GM19455 (cell line): ENCODE results near the gene AKR1C2.
"Not testable (repeated sequence)": the region's sequence is repeated elsewhere in the genome, so short reads cannot be mapped to it uniquely, and the experiment has no call there.

Experiments used
- ATAC-seq: cut with Tn5 transposase; IDR thresholded peaks from one replicate; pipeline ENCODE4 v1.9.1; 2021; ENCODE audit not compliant: unreplicated experiment

The AKR1C2 gene

DNA sequence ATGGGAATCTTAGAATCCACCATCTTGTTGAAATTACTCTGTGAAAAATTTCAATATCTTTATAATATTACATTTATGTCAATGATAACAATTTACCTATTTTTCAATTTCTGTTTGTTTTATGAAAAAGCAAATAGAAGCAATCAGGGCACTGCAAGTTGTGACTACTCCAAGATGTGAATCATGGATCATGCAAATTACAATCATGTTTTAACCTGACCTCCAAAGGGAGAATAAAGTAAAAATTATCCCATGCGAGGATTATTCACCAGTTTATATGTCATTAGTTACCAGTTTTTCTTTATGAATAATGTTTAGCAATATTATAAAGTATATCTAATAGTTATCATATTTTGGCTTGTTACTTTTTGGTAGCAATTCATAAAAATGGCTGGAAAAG is 41.3 kb downstream of the AKR1C2 start:
- not testable (repeated sequence) for ATAC-seq

DNA sequence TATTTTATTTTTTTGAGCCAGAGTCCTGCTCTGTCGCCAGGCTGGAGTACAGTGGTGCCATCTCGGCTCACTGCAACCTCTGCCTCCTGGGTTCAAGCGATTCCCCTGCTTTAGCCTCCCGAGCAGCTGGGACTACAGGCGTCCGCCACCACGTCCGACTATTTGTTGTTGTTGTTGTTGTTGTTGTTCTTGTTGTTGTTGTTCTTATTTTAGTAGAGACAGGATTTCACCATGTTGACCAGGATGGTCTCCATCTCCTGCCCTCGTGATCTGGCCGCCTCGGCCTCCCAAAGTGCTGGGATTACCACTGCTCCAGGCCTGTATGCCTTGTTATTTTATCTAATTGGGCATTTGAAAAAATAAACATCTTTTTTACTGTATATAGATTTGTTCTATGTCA is 42.1 kb downstream of the AKR1C2 start:
- not testable (repeated sequence) for ATAC-seq

DNA sequence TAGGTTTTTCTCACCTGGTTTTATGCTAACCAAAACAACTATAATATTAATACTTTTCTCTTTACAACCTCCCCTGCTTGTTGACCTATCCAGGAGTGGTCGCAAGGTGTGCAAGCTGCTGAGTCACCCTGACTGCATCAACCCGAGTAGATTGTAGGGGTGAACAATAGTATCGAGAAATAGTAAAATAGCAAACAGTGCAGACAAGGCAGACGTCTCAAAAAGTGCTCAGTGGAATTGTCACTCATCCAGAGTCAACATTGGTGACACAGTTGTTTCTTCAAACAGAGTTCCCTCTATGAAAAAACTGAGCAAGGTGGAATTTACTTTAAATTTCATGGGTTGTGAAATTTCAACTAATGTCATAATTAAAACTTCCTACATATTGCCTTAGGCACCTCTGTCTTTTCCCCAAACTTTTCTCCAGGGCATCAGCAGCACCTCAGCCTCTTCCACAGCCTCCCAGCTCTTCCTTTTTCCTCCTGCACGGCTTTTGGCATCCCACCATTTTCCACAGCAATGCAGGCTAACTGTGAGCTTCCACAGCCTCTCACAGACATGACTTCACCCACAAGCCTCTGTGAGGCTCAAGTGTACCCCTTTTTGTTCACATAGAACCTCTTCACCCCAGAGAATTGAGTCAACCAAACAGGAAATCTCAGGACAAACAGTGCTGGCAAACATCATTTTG is 46.6 kb downstream of the AKR1C2 start:
- not testable (repeated sequence) for ATAC-seq

DNA sequence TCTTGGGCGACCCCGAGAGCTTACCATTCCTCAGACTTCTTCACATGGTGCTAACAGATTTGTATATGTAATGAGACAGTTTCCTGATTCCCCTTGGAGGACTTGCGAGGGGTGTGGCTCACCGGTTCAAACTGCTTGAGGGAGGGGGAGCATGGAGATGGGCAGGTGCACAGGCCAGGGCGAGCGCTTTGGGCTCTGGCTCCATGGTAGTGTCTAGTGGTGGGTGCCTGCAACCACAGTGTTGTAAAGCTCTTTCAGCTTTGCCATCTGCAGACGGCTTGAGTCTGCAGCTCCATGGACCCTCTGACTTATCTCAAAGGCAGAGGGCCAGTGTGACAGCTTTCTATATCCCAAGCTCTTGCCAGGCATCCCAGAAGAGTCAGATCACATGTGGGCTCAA is 47.6 kb downstream of the AKR1C2 start:
- ATAC-seq, result not testable (repeated sequence)

DNA sequence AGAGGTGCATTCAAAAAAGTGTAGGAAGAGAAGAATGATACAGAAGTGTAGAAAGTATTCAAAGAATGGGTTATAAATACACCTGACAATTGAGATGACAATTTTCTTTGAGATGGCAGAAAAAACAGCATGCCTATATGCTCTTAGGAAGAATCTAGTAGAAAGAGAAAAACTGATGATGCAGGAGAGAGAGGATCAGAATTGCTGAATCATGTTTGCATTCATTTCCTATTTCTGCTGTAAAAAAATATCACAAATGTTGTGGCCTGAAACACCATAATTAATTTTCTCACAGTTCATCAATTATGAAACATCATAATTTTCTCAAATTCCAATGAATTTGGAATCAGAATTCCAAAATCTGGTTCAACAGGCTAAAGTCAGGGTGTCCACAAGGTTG is 50.3 kb downstream of the AKR1C2 start:
- no peak for ATAC-seq

DNA sequence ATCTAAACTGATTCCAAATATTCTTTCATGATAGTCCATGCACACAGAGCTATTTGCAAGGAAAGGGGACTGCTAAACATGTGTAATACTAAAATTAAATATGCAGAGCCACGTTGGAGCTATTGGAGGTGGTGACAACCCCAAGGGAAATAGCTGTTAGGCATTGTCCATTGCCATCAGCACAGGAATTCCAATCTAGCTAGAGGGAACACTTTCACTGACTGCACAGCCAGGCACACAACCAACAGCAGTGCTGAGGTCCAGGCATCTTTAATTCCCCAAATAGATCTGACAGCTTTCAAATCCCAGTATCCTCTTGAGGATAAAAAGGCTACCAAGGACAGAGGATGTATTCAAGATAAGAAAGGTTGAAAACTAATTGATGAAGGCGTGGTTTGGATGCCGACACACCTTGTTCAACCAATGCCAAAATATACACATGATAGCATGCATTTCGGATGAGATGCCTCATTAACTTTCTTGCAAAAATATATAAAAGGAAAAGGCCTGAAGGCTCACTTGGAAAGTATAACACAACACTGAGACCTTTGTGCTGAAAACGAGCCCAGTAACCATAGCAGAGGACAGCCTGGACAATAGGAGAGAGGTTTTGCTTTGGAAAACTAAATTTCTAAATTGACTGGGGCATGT is 52.0 kb downstream of the AKR1C2 start:
- ATAC-seq, result not testable (repeated sequence)

DNA sequence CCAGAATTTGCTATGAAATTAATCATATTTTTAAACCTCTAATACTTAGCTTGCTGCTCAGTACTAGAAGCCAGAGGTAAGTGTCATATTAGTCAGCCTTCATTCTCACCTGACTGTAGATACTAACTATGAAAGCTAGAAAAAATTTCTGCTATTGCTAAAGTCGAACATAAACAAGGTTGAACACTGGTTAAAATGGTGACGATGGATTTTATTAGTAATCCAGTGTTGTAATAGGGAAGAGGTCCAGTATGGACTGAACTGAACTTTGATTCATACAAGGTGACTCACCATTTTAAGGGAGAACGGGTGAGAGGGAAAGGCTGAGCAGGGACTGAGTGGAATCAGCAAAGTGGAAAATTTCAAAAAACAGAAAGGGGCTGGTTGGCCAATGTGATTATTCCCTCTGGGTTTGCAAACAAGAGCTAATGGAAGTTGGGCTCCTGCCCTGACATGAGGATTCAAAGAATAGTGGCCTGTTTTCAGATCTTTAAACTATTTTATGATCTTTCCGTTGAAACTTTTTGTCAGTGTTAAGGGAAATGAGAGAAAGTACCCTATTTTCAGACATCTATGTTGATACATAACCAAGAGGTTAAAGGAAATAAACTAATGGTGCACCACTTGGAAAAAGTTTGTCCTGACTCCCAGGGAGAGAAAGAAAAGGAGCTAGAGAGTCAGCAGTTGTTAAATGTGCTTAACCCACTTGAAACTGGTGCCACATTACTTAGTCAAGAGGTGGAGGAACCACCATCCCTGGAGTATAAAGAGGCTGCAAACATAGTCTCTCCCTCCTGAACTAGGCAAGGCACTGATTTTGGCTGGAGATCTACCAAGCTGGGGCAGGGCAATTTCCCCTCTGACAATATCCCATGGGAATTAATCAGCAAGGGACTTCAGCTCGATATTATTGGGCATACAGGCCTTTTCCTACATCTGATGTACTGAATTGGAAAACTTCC is 55.7 kb downstream of the AKR1C2 start:
- no peak for ATAC-seq

DNA sequence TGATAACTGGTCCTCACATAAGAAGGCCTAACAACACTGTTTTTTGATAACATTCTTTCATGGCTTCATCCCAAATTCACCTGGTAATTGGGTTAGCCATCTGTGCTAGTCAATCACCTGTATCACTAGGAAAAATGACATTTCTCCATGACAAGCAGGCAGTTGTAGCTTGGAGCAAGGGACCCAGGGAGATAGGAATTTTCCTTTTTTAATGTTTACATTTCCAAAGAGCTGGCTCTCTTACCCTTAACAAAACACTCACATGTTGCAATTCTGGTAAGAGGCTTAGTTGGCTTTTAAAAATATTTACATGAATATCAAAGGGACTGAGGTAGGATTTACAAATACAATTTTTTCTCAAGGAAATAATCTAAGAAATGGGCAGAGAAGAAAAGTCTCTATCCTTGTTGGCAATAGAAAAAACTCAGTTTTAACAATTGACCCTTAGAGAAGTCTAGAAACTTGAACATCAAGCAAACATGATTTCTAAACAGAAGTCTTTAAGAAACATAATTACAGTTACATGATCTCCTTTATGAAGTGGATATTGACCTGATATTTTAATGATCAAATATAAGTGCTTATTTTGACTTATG is 56.5 kb downstream of the AKR1C2 start:
- no peak for ATAC-seq

DNA sequence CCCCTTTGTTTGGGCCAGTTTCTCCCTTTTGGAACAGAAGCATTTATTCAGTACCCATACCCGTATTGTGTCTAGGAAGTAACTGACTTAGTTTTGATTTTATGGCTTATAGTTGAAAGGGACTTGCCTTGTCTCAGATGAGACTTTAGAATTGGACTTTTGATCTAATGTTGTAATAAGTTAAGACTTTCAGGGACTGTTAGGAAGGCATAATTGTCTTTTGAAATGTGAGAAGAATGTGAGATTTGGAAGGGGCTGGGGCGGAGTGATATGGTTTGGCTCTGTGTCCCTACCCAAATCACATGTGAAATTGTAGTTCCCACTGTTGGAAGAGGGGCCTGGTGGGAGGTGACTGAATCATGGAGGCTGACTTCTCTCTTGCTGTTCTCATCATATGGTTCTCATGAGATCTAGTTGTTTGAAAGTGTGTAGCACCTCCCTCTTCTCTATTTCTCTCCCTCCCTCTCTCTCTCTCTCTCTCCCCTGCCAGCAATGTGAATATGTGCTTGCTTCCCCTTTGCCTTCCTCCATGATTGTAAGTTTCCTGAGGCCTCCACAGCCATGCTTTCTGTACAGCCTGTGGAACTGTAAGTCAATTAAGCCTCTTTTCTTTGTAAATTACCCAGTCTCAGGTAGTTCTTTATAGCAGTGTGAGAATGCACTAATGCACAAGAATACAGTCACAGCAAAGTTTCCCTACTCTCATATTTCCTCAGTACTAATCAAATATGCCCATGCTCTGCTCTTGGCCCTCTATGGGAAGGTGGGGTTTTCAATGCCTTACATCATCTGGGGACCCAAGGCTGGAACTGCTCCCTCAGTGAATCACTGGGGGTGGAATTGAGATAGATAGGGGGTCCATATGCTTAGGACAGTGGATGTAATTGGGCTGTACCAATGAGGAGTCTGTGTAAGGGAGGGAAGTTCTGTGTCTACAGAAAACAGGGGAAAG is 57.6 kb downstream of the AKR1C2 start:
- no peak for ATAC-seq

DNA sequence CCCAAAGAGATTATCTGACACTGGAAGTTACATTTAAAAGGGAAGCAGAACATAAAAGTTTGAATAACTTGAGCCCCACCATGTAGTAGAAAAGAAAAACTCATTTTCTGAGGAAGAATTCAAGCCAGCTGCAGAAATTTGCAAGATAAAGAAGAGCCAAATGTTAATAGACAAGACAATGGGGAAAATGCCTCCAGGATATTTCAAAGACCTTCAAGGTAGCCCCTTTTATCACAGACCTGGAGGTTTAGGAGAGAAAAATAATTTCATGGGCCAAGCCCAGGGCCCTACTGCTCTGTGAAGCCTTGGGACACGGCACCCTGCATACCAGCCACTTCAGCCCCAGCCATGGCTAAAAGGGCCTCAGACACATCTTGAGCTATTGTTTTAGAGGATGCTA is 58.8 kb downstream of the AKR1C2 start:
- no peak for ATAC-seq

DNA sequence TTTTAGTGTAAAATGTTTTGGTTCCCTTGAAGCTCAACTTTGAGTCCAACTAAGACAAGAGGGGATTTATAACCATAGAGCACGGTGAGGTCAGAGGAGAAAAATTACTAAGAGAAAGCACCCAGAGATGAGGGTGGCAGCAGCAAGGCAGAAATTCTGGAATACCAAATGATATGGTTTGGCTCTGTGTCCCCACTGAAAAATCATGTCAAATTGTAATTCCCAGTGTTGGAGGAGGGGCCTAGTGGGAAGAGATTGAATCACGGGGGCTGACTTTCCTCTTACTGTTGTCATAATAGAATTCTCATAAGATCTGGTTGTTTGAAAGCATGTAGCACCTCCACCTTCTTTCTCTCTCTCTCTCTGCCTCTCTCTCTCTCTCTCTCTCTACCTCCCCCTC is 59.8 kb downstream of the AKR1C2 start:
- ATAC-seq, result no peak

DNA sequence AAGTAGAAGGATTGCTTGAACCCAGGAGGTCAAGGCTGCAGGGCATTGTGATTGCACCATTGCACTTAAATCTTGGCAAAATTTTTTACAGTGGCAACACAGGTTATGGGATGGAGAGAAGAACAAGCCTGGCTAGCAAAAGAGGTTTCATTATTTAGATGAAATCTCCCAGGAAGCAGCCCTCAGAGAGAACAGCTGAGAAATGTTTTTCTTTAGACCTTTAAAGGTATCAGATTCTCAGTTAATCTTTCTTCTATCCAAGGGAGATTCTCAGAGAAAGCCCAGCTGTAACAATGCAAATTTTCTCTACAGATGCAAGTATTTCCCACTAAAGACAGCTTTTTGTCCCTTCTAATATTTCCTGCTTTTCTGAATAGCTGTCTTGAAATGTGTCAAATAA is 60.2 kb downstream of the AKR1C2 start:
- ATAC-seq, result not testable (repeated sequence)

DNA sequence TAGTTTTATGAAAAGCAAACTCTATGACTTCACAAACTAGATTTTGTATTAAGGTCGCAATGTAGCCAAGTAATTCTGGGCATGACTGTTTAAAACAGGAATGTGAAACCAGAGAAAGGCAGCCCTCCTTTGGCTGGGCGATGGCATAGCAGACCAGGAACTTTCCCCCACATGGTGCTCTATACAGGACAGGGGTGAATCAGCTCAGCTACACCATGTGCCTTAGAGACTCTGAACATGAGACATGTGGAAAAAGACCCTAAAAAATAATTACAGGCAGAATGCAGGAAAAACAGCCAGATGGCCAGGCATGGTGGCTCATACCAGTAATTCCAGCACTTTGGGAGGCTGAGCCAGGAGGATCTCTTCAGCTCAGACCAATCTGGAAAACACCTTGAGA is 60.7 kb downstream of the AKR1C2 start:
- not testable (repeated sequence) for ATAC-seq

DNA sequence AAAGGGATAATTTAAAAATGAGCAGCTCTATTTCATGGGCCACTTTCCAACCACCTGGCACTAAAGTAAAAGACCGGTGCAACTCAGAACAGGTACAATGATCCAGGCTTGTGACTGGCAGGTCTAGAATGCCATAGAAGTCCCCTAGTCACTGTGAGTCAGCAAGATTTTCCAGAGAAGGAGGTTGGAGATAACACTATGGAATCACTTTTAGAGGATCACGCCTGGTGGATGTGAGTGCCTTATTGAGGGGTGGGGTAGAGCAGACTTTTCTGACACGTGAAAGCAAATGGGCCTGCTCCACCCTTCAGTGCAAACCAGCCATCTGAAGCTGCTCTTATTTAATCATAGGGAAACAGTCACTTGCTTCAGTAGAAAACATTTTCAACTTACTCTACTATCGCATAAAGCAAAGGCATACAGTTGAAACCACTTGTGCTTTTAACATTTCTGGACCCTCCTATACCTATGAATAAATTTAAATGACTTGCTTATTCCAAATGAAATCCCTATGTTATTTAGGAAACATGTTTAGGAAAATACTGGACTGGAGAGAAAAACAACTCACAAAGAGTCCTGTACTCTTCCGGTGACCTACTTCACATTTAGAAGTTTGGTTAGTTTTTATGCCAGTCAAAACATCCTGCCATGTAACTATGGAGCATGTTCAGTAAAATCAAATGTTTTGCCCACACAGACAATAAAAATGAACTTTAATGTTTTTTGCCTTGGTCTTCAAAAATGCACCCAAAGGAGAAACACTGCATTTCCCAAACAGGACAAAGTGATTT is 61.9 kb downstream of the AKR1C2 start:
- ATAC-seq, result no peak

DNA sequence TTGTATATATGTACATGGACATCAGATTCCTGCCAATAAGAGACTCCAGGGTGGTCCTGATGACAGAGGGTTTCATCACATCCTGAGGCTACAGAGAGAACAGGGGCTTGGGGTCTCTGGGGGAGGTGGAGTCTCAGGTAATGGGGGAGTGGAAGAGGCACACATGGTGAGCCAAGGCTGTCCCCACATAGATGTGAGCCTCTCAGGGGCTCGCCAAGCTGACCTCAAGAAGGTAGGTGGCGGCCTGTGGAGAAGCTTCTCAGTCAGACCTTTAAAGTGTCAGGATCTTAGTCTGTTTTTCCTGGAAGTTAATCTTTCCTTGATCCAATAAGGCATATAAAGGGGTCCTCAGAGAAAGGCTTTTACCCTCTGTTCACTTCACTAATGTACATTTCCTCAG is 62.7 kb downstream of the AKR1C2 start:
- not testable (repeated sequence) for ATAC-seq

DNA sequence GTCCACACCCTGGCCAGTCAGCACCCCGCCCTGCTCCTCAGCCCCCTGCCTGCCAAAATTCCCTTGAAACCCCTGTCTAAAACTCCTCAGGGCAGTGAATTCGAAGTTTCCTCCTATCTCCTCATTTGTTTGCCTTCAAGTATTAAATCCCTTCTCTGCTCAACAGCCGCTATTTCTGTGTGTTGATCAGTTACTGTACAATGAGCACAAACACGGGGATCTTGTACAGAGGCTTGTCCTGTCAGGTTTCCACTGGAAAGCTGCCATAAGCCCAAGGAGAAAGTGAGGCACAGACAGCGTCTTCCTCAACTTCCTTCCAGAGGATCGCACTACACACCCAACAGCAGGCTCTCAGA is 63.6 kb downstream of the AKR1C2 start:
- not testable (repeated sequence) for ATAC-seq

DNA sequence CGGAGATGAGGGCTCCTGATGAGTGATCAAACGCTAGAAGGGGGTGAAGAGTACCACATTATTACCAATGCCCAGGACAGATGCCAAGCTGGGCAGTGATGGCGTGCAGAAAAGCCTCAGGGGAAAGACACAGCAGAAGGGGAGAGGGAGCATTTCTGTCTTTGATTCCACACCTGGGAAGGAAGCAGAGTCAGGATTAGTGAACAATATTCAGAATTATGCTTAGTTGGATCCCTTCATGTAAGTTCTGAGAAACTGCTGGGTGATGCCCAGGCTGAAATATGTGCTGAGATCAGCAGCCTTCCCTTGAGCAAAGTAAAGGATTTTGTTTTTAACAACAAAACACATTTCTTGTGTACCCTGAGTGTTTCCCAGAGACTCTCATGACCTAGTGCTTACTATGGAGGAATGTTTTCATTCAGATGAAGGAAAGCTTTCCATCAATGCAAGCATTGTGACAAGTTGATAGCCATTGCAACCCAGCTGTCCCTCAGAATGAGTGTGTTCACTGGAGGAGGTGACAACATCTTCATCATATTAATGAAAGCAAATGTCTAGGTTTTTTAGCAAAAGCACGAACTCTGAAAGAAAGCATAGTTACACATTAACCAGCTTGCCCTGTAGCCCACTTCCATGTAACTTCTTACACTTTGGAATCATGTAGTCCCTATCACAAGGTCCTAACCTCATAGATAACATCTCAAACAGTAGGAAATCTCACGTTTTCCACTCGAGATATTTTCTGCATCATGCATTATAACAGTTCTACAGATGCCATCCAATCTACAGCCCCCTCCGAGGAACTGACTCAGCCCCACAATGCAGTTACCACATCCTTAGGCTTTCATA is 64.2 kb downstream of the AKR1C2 start:
- ATAC-seq, result no peak
